Measurements from ENCODE around the gene VAV2. TPM values are rescaled to one million over a fixed set of nuclear protein-coding genes. Genes with fewer than 3 reads are reported as not detected.

Gene VAV2
- polyA plus RNA-seq, 2 of the 4 experiments (the other 2 are of a cell fraction) = 9.8 to 21.4 TPM

DNA sequence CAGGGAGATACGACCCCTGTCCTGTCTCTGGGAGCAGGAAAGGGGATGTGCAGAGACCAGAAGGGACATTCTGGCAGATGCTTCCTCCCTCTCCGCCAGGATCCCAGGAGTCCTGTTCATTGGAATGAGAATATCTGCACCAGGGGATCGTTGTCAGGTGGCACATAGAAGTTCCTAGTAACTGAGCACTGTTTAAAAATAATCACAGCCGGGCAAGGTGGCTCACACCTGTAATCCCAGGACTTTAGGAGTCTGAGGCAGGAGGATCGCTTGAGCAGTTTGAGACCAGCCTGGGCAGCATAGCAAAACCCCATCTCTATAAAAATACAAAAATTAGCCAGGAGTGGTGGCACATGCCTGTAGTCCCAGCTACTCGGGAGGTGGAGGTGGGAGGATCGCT is 266.2 kb downstream of the VAV2 start:
- ATAC-seq = no peak
- CTCF ChIA-PET = interaction anchor here (0.9 to 8.2 kb wide), 7 partner anchors 11 to 320 kb away, joined by 3 to 72 read pairs (median 4); partner anchors contain the start of gene ADAMTSL2
- 8% methylated on average over 7 of the region's 7 CpGs for WGBS (ENCODE audit: missing lambda C conversion rate)
- Histone ChIP-seq H3K27ac (no peak overlapping the region), H3K4me1 (no peaks in the 10 kb centered on the region), H3K4me2 (no peak overlapping the region), H3K9me3 (no peaks in the 10 kb centered on the region), H3K4me3 (no peak overlapping the region)
- DNase-seq (ENCODE audit: low read depth in 1 of 2, low spot score in 1 of 2) = no peak
- no peak for FAIRE-seq
- no peak for TF ChIP-seq POLR2AphosphoS2 (conservative IDR thresholded peaks at IDR 0.05; ENCODE audit: low read length)
- TF ChIP-seq, protein P1, sequence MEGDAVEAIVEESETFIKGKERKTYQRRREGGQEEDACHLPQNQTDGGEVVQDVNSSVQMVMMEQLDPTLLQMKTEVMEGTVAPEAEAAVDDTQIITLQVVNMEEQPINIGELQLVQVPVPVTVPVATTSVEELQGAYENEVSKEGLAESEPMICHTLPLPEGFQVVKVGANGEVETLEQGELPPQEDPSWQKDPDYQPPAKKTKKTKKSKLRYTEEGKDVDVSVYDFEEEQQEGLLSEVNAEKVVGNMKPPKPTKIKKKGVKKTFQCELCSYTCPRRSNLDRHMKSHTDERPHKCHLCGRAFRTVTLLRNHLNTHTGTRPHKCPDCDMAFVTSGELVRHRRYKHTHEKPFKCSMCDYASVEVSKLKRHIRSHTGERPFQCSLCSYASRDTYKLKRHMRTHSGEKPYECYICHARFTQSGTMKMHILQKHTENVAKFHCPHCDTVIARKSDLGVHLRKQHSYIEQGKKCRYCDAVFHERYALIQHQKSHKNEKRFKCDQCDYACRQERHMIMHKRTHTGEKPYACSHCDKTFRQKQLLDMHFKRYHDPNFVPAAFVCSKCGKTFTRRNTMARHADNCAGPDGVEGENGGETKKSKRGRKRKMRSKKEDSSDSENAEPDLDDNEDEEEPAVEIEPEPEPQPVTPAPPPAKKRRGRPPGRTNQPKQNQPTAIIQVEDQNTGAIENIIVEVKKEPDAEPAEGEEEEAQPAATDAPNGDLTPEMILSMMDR (IDR thresholded peaks at IDR 0.05) = no peak
- no peak for TF ChIP-seq RARB (CRISPR knock-in tag; IDR thresholded peaks at IDR 0.05)
- TF ChIP-seq SMC3 (IDR thresholded peaks at IDR 0.05) = no peak
- TF ChIP-seq, protein P2, sequence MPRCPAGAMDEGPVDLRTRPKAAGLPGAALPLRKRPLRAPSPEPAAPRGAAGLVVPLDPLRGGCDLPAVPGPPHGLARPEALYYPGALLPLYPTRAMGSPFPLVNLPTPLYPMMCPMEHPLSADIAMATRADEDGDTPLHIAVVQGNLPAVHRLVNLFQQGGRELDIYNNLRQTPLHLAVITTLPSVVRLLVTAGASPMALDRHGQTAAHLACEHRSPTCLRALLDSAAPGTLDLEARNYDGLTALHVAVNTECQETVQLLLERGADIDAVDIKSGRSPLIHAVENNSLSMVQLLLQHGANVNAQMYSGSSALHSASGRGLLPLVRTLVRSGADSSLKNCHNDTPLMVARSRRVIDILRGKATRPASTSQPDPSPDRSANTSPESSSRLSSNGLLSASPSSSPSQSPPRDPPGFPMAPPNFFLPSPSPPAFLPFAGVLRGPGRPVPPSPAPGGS (IDR thresholded peaks at IDR 0.05) = no peak
- no peak for TF ChIP-seq PHF8 (IDR thresholded peaks at IDR 0.05; ENCODE audit: borderline replicate concordance, low read depth)
- no peak for TF ChIP-seq REST (IDR thresholded peaks at IDR 0.05)
- TF ChIP-seq ZSCAN20 (CRISPR knock-in tag; IDR thresholded peaks at IDR 0.05) = no peak
- no peak for TF ChIP-seq CHD4 (IDR thresholded peaks at IDR 0.05; ENCODE audit: borderline replicate concordance)
- POLR2A ChIA-PET = no interaction called here

GRCh38 chr9:133718563-133719315 is 273.4 kb downstream of the VAV2 start:
- WGBS (ENCODE audit: missing lambda C conversion rate) = 26% methylated on average over 12 of the region's 15 CpGs

More at GRCh38 chr9:133718563-133719315, 273.4 kb downstream of the VAV2 start:
- no peak for FAIRE-seq
- ATAC-seq = no peak
- no peaks in the 10 kb centered on the region for H3K4me1 ChIP-seq
- POLR2A ChIA-PET = no interaction called here
- H3K9me3 ChIP-seq = no peaks in the 10 kb centered on the region
- no peak overlapping the region for H3K4me3 ChIP-seq
- no peak overlapping the region for H3K4me2 ChIP-seq
- DNase-seq (ENCODE audit: low read depth in 1 of 2, low spot score in 1 of 2) = no peak
- CTCF ChIA-PET = interaction anchor here (0.6 to 4.2 kb wide), 4 partner anchors 9 to 532 kb away, joined by 3 to 16 read pairs (median 4); no protein-coding TSS in a partner anchor
- no peak overlapping the region for H3K27ac ChIP-seq
- TF ChIP-seq FOXS1 (CRISPR knock-in tag; IDR thresholded peaks at IDR 0.05) = no peak
- TF ChIP-seq KDM5A (IDR thresholded peaks at IDR 0.05) = no peak
- TF ChIP-seq, protein P3, sequence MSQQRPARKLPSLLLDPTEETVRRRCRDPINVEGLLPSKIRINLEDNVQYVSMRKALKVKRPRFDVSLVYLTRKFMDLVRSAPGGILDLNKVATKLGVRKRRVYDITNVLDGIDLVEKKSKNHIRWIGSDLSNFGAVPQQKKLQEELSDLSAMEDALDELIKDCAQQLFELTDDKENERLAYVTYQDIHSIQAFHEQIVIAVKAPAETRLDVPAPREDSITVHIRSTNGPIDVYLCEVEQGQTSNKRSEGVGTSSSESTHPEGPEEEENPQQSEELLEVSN (IDR thresholded peaks at IDR 0.05; ENCODE audit: borderline replicate concordance, low read depth) = no peak
- TF ChIP-seq MAFK (IDR thresholded peaks at IDR 0.05; ENCODE audit: partially characterized antibody) = no peak
- TF ChIP-seq ATOH8 (CRISPR knock-in tag; IDR thresholded peaks at IDR 0.05; ENCODE audit: low read depth) = no peak
- no peak for TF ChIP-seq HOXB13 (CRISPR knock-in tag; IDR thresholded peaks at IDR 0.05; ENCODE audit: low read depth)
- TF ChIP-seq, protein P2 (IDR thresholded peaks at IDR 0.05) = no peak

All from A549 (cell line).